AG04449 (cell line): ENCODE data around the gene FRMD5.

Experiments used
- CTCF ChIA-PET: fragments of 350-600 bp; formaldehyde crosslinking; extraction: SDS; loops from one replicate; lab custom pipeline; 2021; ENCODE audit warnings: antibody characterized with exemption; lab: Yijun Ruan, JAX
- POLR2A ChIA-PET: fragments of 400-600, 350-600 bp; formaldehyde crosslinking; extraction: SDS; loops from one replicate; lab custom pipeline; 2020; ENCODE audit warnings: antibody characterized with exemption, inconsistent platforms; lab: Yijun Ruan, JAX
- DNase-seq: peaks from one replicate; pipeline ENCODE4 v3.0.0-alpha.2; 2010; ENCODE audit warnings: low read depth, low spot score
- H3K4me3 ChIP-seq: 2 replicates; pipeline ENCODE4 v1.5.1; 2011; ENCODE audit warnings: low read depth, mild to moderate bottlenecking, control low read depth, low read length
- TF ChIP-seq, protein P1 (sequence below): IDR thresholded peaks from one replicate; pipeline ENCODE4 v1.5.1; 2011; ENCODE audit warnings: mild to moderate bottlenecking, moderate library complexity, low read length, control low read depth, inconsistent platforms; ENCODE audit not compliant: insufficient read depth; ENCODE audit errors: missing control alignments

Gene FRMD5

DNA sequence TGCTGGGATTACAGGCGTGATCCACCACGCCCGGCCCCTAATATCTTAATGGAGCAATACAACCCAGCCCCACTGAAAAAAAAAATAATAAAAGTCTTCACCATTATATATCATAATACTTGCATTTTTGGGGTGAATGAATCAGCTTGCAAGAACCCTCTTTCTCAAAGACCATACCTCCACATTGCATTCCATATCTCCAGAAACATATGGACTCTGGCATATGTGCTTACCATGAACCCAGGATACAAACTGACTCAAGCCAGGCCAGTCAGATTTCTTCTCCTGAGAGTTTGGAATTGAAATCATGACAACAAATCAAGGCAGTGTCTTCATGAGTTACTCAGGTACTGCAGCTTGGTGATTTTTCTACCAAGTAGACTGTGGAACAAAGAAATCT is 101.2 kb downstream of the FRMD5 start:
- TF ChIP-seq, protein P1, sequence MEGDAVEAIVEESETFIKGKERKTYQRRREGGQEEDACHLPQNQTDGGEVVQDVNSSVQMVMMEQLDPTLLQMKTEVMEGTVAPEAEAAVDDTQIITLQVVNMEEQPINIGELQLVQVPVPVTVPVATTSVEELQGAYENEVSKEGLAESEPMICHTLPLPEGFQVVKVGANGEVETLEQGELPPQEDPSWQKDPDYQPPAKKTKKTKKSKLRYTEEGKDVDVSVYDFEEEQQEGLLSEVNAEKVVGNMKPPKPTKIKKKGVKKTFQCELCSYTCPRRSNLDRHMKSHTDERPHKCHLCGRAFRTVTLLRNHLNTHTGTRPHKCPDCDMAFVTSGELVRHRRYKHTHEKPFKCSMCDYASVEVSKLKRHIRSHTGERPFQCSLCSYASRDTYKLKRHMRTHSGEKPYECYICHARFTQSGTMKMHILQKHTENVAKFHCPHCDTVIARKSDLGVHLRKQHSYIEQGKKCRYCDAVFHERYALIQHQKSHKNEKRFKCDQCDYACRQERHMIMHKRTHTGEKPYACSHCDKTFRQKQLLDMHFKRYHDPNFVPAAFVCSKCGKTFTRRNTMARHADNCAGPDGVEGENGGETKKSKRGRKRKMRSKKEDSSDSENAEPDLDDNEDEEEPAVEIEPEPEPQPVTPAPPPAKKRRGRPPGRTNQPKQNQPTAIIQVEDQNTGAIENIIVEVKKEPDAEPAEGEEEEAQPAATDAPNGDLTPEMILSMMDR = no peak

DNA sequence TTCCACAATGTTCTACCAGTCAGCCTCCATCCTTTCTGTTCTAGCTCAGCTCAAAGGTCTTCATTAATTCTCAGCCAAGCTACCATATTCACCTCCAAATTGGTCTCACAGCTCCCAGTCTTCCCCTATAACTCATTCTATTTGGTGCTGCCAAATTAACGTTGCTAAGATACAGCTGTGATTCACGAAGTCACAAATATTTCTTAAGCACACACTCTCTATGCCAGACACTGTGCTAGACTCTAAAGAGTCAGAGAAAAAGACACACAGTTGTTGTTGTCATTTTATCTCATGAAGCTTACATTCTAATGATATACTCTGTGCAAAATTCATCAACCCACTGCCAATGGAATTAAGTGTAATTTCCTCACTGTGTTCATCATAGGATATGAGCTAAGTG is 102.8 kb downstream of the FRMD5 start:
- ChIA-PET POLR2A (no interaction called here), CTCF (interaction anchor here (1.1 kb wide), 1 partner anchor 27 kb away, joined by 3 read pairs; no protein-coding TSS in a partner anchor)
- DNase-seq = no peak
- TF ChIP-seq, protein P1 = no peak
- H3K4me3 ChIP-seq = no peak overlapping the region

More for the DNA sequence above, 101.2 kb downstream of the FRMD5 start:
- ChIA-PET POLR2A (no interaction called here), CTCF (interaction anchor here (0.6 to 2.9 kb wide), 2 partner anchors 27 to 127 kb away, joined by 3 to 8 read pairs; no protein-coding TSS in a partner anchor)
- no peak overlapping the region for H3K4me3 ChIP-seq
- no peak for DNase-seq

DNA sequence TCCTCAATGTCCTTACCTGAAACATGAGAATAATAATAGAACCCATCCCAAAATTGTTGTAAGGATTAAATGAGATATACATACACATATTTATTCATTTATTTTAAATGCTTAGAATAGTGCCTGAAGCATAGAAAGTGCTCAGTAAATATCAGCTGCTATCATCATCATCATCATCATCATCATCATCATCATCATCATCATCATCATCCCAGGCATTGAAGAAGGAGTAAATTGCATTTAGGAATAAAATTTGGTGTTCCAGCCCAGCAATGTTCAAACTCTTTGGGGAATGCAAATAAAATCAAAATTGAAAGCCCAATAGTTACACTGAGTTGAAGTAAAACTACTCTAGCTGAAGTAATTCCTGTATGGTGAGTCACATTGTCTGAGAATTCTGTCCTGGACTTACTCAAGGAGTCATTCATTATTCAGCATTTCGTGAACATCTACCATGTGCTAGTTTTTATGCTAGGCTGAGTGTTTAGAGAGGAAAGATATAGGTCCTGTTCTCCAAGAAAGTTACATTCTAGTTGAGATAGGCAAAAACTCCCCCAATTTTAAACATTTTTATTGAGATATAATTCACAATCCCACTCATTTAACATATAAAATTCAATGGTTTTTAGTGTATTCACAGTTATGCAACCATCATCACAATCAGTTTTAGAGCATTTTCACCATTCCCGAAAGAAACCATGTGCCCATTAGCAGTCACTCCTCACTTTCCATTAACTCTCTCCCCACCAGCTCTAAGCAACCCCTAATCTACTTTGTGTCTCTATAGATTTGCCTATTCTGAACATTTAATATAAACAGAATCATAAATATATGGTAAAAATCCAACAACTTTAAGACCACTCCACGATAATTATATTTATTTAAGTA is 107.2 kb downstream of the FRMD5 start:
- POLR2A ChIA-PET = interaction anchor here (0.7 kb wide), 1 partner anchor 175 kb away, joined by 4 read pairs; no protein-coding TSS in a partner anchor
- peak; percentile 70 for DNase-seq
- no peak overlapping the region for H3K4me3 ChIP-seq

DNA sequence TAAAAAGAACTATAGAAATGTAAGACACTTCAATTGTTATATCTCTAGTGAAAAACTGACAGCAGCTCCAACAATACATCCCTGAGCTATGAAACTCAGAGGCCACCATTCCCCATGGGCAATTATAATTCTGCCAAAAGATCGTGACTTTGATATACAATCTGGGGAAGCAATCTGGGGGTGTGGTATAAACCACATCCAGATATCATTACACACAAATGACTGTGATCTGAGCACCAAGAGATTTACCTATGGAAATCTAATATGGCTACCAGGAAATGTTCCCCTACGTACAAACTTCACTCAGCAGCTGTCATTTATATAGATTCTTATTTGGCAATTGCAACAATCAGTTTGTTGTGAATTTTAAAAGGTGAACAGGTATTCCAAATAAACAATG is 110.3 kb downstream of the FRMD5 start:
- ChIA-PET POLR2A (no interaction called here), CTCF (interaction anchor here (0.9 to 3.6 kb wide), 3 partner anchors 14 to 19 kb away, joined by 3 to 22 read pairs (median 3); no protein-coding TSS in a partner anchor)
- TF ChIP-seq, protein P1 = no peak
- H3K4me3 ChIP-seq = no peak overlapping the region
- no peak for DNase-seq

More for the DNA sequence above, 107.2 kb downstream of the FRMD5 start:
- TF ChIP-seq, protein P1 = no peak
- CTCF ChIA-PET = interaction anchor here (1.7 kb wide), 1 partner anchor 215 kb away, joined by 4 read pairs; no protein-coding TSS in a partner anchor

DNA sequence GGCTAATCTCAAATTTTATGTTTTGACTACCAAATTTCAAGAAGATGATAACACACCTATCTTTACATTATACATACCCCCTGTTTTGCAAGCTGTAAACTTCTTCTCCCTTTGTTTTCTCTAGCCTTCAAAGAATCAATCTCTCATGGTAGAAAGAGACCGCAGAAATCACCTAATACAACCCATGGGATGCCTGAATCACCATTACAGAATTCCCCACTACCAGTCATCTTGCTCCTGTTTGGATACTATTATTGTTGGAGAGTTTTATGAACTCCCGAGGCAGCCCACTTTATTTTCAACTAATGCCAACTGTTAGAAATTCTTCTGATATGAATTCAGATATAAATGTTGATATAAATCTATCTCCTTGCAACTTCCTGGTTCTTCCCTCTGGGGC is 110.9 kb downstream of the FRMD5 start:
- H3K4me3 ChIP-seq = no peak overlapping the region
- TF ChIP-seq, protein P1 = no peak
- ChIA-PET CTCF (interaction anchor here (0.9 to 3.6 kb wide), 3 partner anchors 13 to 18 kb away, joined by 3 to 22 read pairs (median 3); no protein-coding TSS in a partner anchor), POLR2A (no interaction called here)
- DNase-seq = no peak
